ENCODE data around the gene CYP4V2. TPM values are rescaled to one million over a fixed set of nuclear protein-coding genes. Genes with fewer than 3 reads are reported as not detected.
A peak's percentile ranks its signal among the peaks of the same experiment; 100 is the strongest.

The CYP4V2 gene
- total and polyA plus RNA-seq, 2 donors (not counting 1 experiment from before 2014, with no cell fraction given), result 9.5 to 18.3 TPM

DNA sequence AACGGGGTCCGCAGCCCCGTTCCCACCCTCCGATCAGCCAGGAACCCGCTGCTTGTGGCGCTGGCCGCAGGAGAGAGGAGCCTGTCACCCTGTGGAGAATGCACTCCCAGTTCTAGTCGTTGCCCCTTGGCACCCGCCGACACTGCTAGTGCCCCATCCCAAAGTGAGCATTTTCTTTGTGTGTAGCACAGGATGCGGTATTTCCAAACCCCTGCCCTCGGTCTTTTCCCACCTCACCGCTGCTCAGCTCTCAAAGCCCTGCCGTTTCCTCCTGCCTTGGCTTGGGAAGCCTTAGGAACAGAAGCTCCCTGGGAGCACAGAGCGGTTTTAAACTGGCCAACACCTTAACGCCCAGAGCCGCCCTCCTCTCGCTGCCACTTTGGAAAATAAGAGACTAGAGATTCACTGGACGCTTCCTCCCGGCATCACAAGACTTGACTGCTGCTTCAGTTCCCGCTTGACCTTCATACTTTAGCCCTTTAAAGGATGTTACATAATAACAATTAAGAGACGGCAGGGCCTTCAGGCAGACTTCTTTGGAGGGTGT lies 772 bp downstream of the CYP4V2 start:
- peak overlapping the region; percentile 94 for H2AFZ ChIP-seq (ENCODE audit: insufficient read depth, low read depth, low read length, poor library complexity, severe bottlenecking)
- WGBS (ENCODE audit: insufficient coverage), result 1% methylated on average over 15 of the region's 22 CpGs
- peak overlapping the region; percentile 92 for H3K9ac ChIP-seq (ENCODE audit: low read length)
- H3K36me3 ChIP-seq (replicated peaks in 1 of 2; ENCODE audit: control extremely low read depth in 1 of 2, control insufficient read depth in 1 of 2, extremely low read depth in 1 of 2, insufficient read depth in 2 of 2, low read length in 1 of 2), result no peaks in the 10 kb centered on the region
- CTCF ChIA-PET, result interaction anchor here (1.3 to 2.7 kb wide), 3 partner anchors 10 to 395 kb away, joined by 3 to 11 read pairs (median 7); no protein-coding TSS in a partner anchor
- Mint-ChIP-seq H3K27ac (peak overlapping the region; percentile 95), H3K4me1 (peaks cover 27% of the 10 kb centered on the region), H3K9me3 (ENCODE audit: insufficient read depth) (no peaks in the 10 kb centered on the region), H3K4me3 (peak overlapping the region; percentile 94), H3K27me3 (no peaks in the 10 kb centered on the region)
- no peaks in the 10 kb centered on the region for H3K79me2 ChIP-seq (ENCODE audit: control insufficient read depth, insufficient read depth, low read length)
- POLR2A ChIA-PET, result no interaction called here
- no peaks in the 10 kb centered on the region for H4K20me1 ChIP-seq (ENCODE audit: control insufficient read depth, insufficient read depth, low read length, poor library complexity, severe bottlenecking)
- no peak for DNase-seq
- H3K4me3 ChIP-seq (ENCODE audit: control extremely low read depth in 1 of 5, extremely low read depth in 1 of 5, insufficient read depth in 1 of 5, low read depth in 2 of 5, low read length in 4 of 5), result peak overlapping the region; percentile 66 to 95 (median 90)
- no peaks in the 10 kb centered on the region for H3K27me3 ChIP-seq (replicated peaks in 1 of 4; ENCODE audit: control extremely low read depth in 1 of 4, control insufficient read depth in 3 of 4, insufficient read depth in 4 of 4, low read length in 3 of 4)
- peaks cover 17 to 21% of the 10 kb centered on the region in 2 donors for H3K4me1 ChIP-seq (ENCODE audit: control insufficient read depth in 2 of 2, insufficient read depth in 2 of 2, low read length in 2 of 2)
- intact Hi-C loops (cut with micrococcal nuclease), result loop anchor here (5.0 to 10.0 kb wide), 4 partner anchors 127 to 1655 kb away; partner anchors contain the start of genes ANKRD37, LRP2BP and TLR3
- no peak for TF ChIP-seq EZH2 (IDR thresholded peaks at IDR 0.05; ENCODE audit: borderline replicate concordance, insufficient read depth, low read depth, low read length, poor library complexity, severe bottlenecking)
- TF ChIP-seq, protein P1, sequence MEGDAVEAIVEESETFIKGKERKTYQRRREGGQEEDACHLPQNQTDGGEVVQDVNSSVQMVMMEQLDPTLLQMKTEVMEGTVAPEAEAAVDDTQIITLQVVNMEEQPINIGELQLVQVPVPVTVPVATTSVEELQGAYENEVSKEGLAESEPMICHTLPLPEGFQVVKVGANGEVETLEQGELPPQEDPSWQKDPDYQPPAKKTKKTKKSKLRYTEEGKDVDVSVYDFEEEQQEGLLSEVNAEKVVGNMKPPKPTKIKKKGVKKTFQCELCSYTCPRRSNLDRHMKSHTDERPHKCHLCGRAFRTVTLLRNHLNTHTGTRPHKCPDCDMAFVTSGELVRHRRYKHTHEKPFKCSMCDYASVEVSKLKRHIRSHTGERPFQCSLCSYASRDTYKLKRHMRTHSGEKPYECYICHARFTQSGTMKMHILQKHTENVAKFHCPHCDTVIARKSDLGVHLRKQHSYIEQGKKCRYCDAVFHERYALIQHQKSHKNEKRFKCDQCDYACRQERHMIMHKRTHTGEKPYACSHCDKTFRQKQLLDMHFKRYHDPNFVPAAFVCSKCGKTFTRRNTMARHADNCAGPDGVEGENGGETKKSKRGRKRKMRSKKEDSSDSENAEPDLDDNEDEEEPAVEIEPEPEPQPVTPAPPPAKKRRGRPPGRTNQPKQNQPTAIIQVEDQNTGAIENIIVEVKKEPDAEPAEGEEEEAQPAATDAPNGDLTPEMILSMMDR (IDR thresholded peaks at IDR 0.05), result no peak
- peak overlapping the region; percentile 71 to 89 for H3K27ac ChIP-seq (ENCODE audit: low read length in 2 of 2)
- ATAC-seq (ENCODE audit: low read depth), result no peak
- peak overlapping the region; percentile 94 for H3K4me2 ChIP-seq (replicated peaks; ENCODE audit: low read depth, low read length, poor library complexity, severe bottlenecking)
- no peaks in the 10 kb centered on the region for H3K9me3 ChIP-seq (ENCODE audit: control extremely low read depth in 1 of 3, control insufficient read depth in 2 of 3, insufficient read depth in 1 of 3, low read length in 2 of 3)

DNA sequence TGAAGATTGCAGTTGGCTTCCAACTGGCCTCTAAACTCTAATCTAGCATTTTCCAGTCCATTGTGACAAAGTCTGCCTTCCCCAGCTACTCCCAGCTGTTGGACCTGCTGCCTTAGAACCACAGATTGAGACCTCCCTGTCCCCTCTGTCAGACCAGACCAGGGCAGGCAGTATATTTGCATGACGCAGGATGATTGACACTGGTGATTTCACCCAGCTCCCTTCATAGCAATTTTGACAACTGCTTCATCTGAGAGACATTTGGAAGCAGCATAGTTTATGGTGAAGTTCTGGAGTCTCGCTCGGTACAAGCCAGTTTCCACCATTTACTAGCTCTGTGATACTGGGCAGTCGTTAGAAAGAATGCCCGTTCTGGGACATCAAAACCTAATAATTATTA lies 2.5 kb downstream of the CYP4V2 start:
- H4K20me1 ChIP-seq (ENCODE audit: control insufficient read depth, insufficient read depth, low read length, poor library complexity, severe bottlenecking), result no peaks in the 10 kb centered on the region
- intact Hi-C loops (cut with micrococcal nuclease), result loop anchor here (5.0 to 10.0 kb wide), 4 partner anchors 129 to 1657 kb away; partner anchors contain the start of genes ANKRD37, LRP2BP and TLR3
- Mint-ChIP-seq H3K4me3 (no peak overlapping the region), H3K9me3 (ENCODE audit: insufficient read depth) (no peaks in the 10 kb centered on the region), H3K27me3 (no peaks in the 10 kb centered on the region), H3K27ac (no peak overlapping the region), H3K4me1 (peaks cover 27% of the 10 kb centered on the region)
- no peaks in the 10 kb centered on the region for H3K36me3 ChIP-seq (replicated peaks in 1 of 2; ENCODE audit: control extremely low read depth in 1 of 2, control insufficient read depth in 1 of 2, extremely low read depth in 1 of 2, insufficient read depth in 2 of 2, low read length in 1 of 2)
- H3K4me3 ChIP-seq (ENCODE audit: control extremely low read depth in 1 of 5, extremely low read depth in 1 of 5, insufficient read depth in 1 of 5, low read depth in 2 of 5, low read length in 4 of 5), result no peak overlapping the region
- no peak overlapping the region for H3K9ac ChIP-seq (ENCODE audit: low read length)
- H3K4me1 ChIP-seq (ENCODE audit: control insufficient read depth in 2 of 2, insufficient read depth in 2 of 2, low read length in 2 of 2), result peaks cover 17 to 21% of the 10 kb centered on the region in 2 donors
- POLR2A ChIA-PET, result interaction anchor here (0.9 kb wide), 1 partner anchor 90 kb away, joined by 3 read pairs; no protein-coding TSS in a partner anchor
- CTCF ChIA-PET, result no interaction called here
- no peak overlapping the region for H3K27ac ChIP-seq (ENCODE audit: low read length in 2 of 2)
- no peaks in the 10 kb centered on the region for H3K79me2 ChIP-seq (ENCODE audit: control insufficient read depth, insufficient read depth, low read length)
- ATAC-seq (ENCODE audit: low read depth), result no peak
- H3K4me2 ChIP-seq (replicated peaks; ENCODE audit: low read depth, low read length, poor library complexity, severe bottlenecking), result no peak overlapping the region
- WGBS (ENCODE audit: insufficient coverage), result no CpG with 5 or more reads among the region's 5 CpGs
- H3K27me3 ChIP-seq (replicated peaks in 1 of 4; ENCODE audit: control extremely low read depth in 1 of 4, control insufficient read depth in 3 of 4, insufficient read depth in 4 of 4, low read length in 3 of 4), result no peaks in the 10 kb centered on the region
- TF ChIP-seq, protein P1 (IDR thresholded peaks at IDR 0.05), result no peak
- no peak for TF ChIP-seq EZH2 (IDR thresholded peaks at IDR 0.05; ENCODE audit: borderline replicate concordance, insufficient read depth, low read depth, low read length, poor library complexity, severe bottlenecking)
- DNase-seq, result no peak
- no peak overlapping the region for H2AFZ ChIP-seq (ENCODE audit: insufficient read depth, low read depth, low read length, poor library complexity, severe bottlenecking)
- H3K9me3 ChIP-seq (ENCODE audit: control extremely low read depth in 1 of 3, control insufficient read depth in 2 of 3, insufficient read depth in 1 of 3, low read length in 2 of 3), result no peaks in the 10 kb centered on the region

Measured in B cell (primary cell).